ENCODE measurements around the gene WNT5B. TPM values are rescaled to one million over a fixed set of nuclear protein-coding genes. Genes with fewer than 3 reads are reported as not detected.

WNT5B gene
- total and polyA plus RNA-seq, 8 donors = 0.72 to 2.8 (median 0.86) TPM

GRCh38 chr12:1643043-1643442 is 14.0 kb downstream of the WNT5B start:
- H3K27me3 ChIP-seq = no peaks in the 10 kb centered on the region
- 93 to 97% methylated on average over 9 of the region's 9 CpGs for WGBS, 2 donors
- no peak for ATAC-seq
- FAIRE-seq = no peak
- DNase-seq = no peak
- TF ChIP-seq CTCF (IDR thresholded peaks at IDR 0.05) = no peak
- intact Hi-C loops (cut with DNase I) = loop anchor here in 2 of 3 donors (10.0 kb wide), 2 partner anchors 152 to 292 kb away; no protein-coding TSS in a partner anchor
- H3K27ac ChIP-seq = no peak overlapping the region
- H3K4me1 ChIP-seq = no peaks in the 10 kb centered on the region
- no peaks in the 10 kb centered on the region for H3K9me3 ChIP-seq
- no peak overlapping the region for H3K4me3 ChIP-seq
- H3K36me3 ChIP-seq = no peaks in the 10 kb centered on the region

- WGBS, 2 donors = 70 to 72% methylated on average over 7 of the region's 7 CpGs
- Histone ChIP-seq H3K9me3 (no peaks in the 10 kb centered on the region), H3K4me3 (no peak overlapping the region), H3K27me3 (no peaks in the 10 kb centered on the region), H3K36me3 (no peaks in the 10 kb centered on the region), H3K4me1 (no peaks in the 10 kb centered on the region), H3K27ac (no peak overlapping the region)
- ATAC-seq (no peak), DNase-seq (no peak), FAIRE-seq (no peak)
- TF ChIP-seq CTCF (IDR thresholded peaks at IDR 0.05) = no peak
- intact Hi-C loops (cut with DNase I) = loop anchor here in 2 of 3 donors (10.0 kb wide), 2 partner anchors 151 to 291 kb away; no protein-coding TSS in a partner anchor
Observed at GRCh38 chr12:1643905-1644533, 15.0 kb downstream of the WNT5B start.

- Histone ChIP-seq H3K4me1 (no peaks in the 10 kb centered on the region), H3K4me3 (no peak overlapping the region), H3K36me3 (no peaks in the 10 kb centered on the region), H3K27me3 (no peaks in the 10 kb centered on the region), H3K9me3 (no peaks in the 10 kb centered on the region), H3K27ac (no peak overlapping the region)
- intact Hi-C loops (cut with DNase I) = loop anchor here in 2 of 3 donors (10.0 kb wide), 2 partner anchors 150 to 290 kb away; no protein-coding TSS in a partner anchor
- DNase-seq (peak; percentile 60 to 81 (median 66)), FAIRE-seq (no peak), ATAC-seq (peak in 3 of 4 donors; percentile 78 to 88 (median 80))
- no peak for TF ChIP-seq CTCF (IDR thresholded peaks at IDR 0.05)
- WGBS, 2 donors = 49 to 54% methylated on average over 15 of the region's 15 CpGs
Observed at GRCh38 chr12:1644534-1645438, 15.8 kb downstream of the WNT5B start.

GRCh38 chr12:1645819-1646218 is 16.8 kb downstream of the WNT5B start:
- H3K27me3 ChIP-seq = no peaks in the 10 kb centered on the region
- H3K27ac ChIP-seq = no peak overlapping the region
- no peaks in the 10 kb centered on the region for H3K9me3 ChIP-seq
- WGBS, 2 donors = 94 to 95% methylated on average over 29 of the region's 29 CpGs
- DNase-seq (peak in 1 of 6 donors; percentile 74), ATAC-seq (no peak), FAIRE-seq (no peak)
- TF ChIP-seq CTCF (IDR thresholded peaks at IDR 0.05) = no peak
- intact Hi-C loops (cut with DNase I) = loop anchor here in 2 of 3 donors (10.0 kb wide), 2 partner anchors 149 to 289 kb away; no protein-coding TSS in a partner anchor
- H3K36me3 ChIP-seq = no peaks in the 10 kb centered on the region
- no peaks in the 10 kb centered on the region for H3K4me1 ChIP-seq
- no peak overlapping the region for H3K4me3 ChIP-seq
